DOHH2 (cell line): ENCODE measurements around the gene KSR1.

Experiments
- EZH2phosphoT487 ChIP-seq: fragments of 200-600 bp; sonication (generic); IDR thresholded peaks from 2 replicates; pipeline ENCODE4 v1.6.1; 2017; ENCODE audit warnings: borderline replicate concordance, mild to moderate bottlenecking, antibody characterized with exemption, low read length, moderate library complexity, mixed read lengths
- TF ChIP-seq, protein P1 (sequence below): fragments of 200-600 bp; sonication (generic); IDR thresholded peaks from one replicate; pipeline ENCODE4 v1.5.1; 2014; ENCODE audit warnings: antibody characterized with exemption, mild to moderate bottlenecking, low read depth, low read length; ENCODE audit not compliant: poor library complexity, severe bottlenecking

DNA sequence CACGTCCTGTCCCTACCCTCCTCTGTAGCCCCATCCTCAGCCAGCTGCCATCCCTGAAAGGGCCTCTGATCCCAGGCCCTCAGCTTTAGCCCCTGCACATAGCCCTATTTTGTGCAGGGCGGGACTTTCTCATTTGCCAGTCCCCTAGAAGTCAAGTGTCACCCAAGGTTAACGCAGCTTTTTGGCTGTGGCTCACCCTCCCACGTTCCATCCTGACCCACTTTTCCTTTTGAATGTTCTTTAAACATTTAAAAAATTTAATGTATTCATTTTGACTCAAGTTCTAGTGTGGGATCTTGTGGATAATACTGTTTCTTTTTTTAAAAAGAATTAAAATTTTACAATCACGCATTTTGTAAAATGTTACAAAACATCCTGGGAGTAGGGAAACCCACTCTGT lies 112.6 kb downstream of the KSR1 start:
- TF ChIP-seq EZH2phosphoT487, result no peak
- TF ChIP-seq, protein P1, sequence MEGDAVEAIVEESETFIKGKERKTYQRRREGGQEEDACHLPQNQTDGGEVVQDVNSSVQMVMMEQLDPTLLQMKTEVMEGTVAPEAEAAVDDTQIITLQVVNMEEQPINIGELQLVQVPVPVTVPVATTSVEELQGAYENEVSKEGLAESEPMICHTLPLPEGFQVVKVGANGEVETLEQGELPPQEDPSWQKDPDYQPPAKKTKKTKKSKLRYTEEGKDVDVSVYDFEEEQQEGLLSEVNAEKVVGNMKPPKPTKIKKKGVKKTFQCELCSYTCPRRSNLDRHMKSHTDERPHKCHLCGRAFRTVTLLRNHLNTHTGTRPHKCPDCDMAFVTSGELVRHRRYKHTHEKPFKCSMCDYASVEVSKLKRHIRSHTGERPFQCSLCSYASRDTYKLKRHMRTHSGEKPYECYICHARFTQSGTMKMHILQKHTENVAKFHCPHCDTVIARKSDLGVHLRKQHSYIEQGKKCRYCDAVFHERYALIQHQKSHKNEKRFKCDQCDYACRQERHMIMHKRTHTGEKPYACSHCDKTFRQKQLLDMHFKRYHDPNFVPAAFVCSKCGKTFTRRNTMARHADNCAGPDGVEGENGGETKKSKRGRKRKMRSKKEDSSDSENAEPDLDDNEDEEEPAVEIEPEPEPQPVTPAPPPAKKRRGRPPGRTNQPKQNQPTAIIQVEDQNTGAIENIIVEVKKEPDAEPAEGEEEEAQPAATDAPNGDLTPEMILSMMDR, result no peak
